NCI-H187 treated with DMSO at 0.1 percent for 48 hours (cell line): ENCODE data around the gene TCP1.
"Not testable (repeated sequence)": the region's sequence is repeated elsewhere in the genome, so short reads cannot be mapped to it uniquely, and the experiment has no call there.

Experiments used
- DNase-seq: peaks from one replicate; lab custom pipeline; 2025; lab: John Stamatoyannopoulos, UW

Gene TCP1

GRCh38 chr6:159789377-159790148, at the start of gene TCP1:
TSS of gene TCP1 (minus strand) at chr6:159789602. CDS start at chr6:159789468, 134 bp downstream.
- DNase-seq: peak; percentile 95

- no peak for DNase-seq
Observed at GRCh38 chr6:159838020-159838744, 48.8 kb upstream of the TCP1 start.

GRCh38 chr6:159837511-159837910, 48.1 kb upstream of the TCP1 start:
- no peak for DNase-seq

- DNase-seq: no peak
Observed at GRCh38 chr6:159836718-159837490, 47.5 kb upstream of the TCP1 start.

GRCh38 chr6:159833997-159834603, 44.7 kb upstream of the TCP1 start:
- DNase-seq: no peak

GRCh38 chr6:159833556-159833955, 44.2 kb upstream of the TCP1 start:
- no peak for DNase-seq

- DNase-seq: no peak
Observed at GRCh38 chr6:159832946-159833345, 43.5 kb upstream of the TCP1 start.

GRCh38 chr6:159831373-159831679, 41.9 kb upstream of the TCP1 start:
- no peak for DNase-seq

- DNase-seq: no peak
Observed at GRCh38 chr6:159830501-159831372, 41.3 kb upstream of the TCP1 start.

GRCh38 chr6:159829526-159829925, 40.1 kb upstream of the TCP1 start:
- no peak for DNase-seq

GRCh38 chr6:159828074-159828473, 38.7 kb upstream of the TCP1 start:
- no peak for DNase-seq

- DNase-seq: peak; percentile 41
Observed at GRCh38 chr6:159826968-159827647, 37.7 kb upstream of the TCP1 start.

- no peak for DNase-seq
Observed at GRCh38 chr6:159826004-159826403, 36.6 kb upstream of the TCP1 start.

- DNase-seq: not testable (repeated sequence)
Observed at GRCh38 chr6:159824690-159825089, 35.3 kb upstream of the TCP1 start.

GRCh38 chr6:159823953-159824352, 34.6 kb upstream of the TCP1 start:
- DNase-seq: no peak

GRCh38 chr6:159821726-159822125, 32.3 kb upstream of the TCP1 start:
- DNase-seq: no peak

GRCh38 chr6:159821122-159821521, 31.7 kb upstream of the TCP1 start:
- DNase-seq: no peak

- no peak for DNase-seq
Observed at GRCh38 chr6:159819932-159820640, 30.7 kb upstream of the TCP1 start.

- no peak for DNase-seq
Observed at GRCh38 chr6:159819098-159819497, 29.7 kb upstream of the TCP1 start.
